Inferior parietal cortex (tissue), 1 donor: Measurements from ENCODE around the gene RPS15.
A peak's percentile ranks its signal among the peaks of the same experiment; 100 is the strongest.

Source experiments
- DNase-seq: peaks from one replicate; pipeline ENCODE4 v3.0.0-alpha.2; 2016; ENCODE audit errors: extremely low spot score

RPS15 gene

DNA sequence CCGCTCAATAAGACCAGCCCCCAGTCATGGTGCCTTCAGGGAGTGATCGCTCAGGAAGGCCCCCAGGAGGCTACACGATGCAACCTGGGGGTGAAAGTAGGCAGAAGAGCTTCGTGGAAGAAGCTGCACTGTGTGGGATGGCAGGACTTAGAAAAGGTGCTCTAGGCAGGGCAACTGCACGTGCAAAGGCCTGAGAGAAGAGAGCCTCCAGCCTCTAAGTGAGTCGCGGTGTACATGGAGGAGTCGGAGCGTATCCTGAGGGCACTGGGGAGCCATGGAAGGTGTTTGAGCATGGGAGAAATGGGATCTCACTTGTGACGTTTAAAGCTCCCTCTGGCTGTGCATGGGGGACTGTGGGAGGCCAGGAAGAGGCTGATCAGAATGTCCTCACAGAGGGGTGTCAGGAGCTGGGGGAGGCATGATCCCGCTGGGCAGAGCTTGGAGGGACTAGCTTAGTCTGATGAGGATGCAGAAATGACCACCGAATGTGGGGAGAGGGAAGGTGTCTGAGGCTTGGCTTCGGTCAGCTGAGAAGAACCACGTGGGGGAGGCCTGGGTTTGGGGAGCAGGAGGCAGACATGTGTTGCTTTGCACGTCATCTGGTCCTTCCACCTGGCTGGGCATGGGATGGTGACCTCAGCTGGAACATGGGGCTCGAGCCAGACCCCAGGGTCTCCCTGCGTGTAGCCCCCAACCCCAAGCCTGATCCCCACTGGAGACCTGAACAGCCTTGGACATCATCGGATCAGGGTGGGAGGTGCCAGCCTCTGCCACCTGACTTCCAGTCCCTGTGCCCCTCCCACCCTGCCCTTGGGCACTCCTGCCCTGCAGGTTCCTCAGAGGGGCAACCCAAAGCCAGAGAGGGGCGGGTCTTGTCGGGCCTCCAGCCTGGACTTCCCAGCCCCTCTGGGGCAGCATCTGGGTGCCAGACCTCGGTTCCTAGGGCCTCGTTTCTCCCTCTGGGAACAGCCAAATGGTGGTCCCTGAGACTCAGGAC, 12.8 kb downstream of the RPS15 start:
- no peak for DNase-seq

DNA sequence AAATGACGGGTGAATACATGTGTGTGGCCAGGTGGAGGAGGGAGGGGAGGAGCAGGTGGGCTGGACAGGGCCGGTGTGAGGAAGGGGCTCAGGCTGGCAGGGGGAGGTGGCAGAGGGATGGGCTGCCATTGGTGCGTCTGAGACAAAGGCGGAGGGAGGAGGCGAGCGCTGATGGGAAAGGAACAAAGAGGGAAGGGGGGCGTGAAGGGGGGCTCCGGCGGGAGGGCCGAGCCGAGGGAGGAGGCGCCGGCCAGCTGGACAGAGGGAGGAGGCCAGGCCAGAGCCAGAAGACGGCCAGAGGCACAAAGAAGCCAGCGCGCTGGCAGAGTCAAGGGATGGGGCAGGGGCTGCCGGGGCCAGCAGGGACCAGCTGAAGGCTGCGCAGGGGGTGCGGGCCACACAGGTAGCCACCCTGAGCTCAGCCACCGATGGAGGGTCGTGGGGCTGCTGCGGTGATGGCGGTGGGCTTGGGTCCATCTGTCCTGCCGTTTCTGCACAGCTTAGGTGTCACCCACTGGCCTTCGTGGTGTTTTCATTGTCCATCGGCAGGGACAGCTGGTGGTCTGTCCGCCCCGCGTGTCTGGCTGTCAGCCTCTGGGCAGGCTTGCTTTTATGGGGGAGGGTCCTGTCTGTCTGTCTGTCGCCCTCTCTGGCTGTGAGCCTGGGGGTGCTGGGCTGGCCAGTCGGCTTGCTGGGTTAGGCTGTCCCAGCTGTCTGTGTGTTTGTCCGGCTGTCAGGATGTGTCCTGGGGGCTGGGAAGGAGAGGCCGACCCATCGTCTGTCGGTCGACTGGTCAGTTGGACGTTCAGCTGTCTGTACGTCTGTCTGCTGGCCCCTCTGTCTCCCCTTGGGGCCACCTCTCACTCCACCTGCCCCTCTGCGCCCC, 14.0 kb downstream of the RPS15 start:
- DNase-seq: no peak

DNA sequence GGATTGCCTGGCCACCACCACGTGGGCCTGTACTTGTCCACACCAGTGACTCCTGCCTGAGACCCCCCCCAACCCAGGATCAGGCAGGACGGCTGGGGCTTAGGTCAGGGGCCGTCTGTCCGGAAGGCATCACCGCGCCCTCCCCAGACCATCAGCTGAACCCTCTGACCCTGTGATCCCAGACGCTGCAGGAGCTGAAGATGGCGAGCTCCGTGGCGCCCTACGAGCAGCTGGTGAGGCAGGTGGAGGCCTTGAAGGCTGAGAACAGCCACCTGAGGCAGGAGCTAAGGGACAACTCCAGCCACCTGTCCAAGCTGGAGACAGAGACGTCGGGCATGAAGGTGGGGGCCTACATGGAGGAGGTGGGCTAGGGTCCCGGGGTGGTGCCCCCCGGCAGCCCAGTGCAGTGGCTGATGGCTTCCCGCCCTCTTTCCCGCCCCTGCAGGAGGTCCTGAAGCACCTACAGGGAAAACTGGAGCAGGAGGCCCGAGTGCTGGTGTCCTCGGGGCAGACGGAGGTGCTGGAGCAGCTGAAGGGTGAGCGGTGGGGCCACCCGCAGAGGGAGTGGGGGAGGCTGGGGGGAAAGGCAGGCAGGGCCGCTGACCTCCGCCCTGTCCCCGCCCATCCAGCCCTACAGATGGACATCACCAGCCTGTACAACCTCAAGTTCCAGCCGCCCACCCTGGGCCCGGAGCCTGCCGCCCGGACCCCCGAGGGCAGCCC, 14.8 kb downstream of the RPS15 start:
- no peak for DNase-seq

DNA sequence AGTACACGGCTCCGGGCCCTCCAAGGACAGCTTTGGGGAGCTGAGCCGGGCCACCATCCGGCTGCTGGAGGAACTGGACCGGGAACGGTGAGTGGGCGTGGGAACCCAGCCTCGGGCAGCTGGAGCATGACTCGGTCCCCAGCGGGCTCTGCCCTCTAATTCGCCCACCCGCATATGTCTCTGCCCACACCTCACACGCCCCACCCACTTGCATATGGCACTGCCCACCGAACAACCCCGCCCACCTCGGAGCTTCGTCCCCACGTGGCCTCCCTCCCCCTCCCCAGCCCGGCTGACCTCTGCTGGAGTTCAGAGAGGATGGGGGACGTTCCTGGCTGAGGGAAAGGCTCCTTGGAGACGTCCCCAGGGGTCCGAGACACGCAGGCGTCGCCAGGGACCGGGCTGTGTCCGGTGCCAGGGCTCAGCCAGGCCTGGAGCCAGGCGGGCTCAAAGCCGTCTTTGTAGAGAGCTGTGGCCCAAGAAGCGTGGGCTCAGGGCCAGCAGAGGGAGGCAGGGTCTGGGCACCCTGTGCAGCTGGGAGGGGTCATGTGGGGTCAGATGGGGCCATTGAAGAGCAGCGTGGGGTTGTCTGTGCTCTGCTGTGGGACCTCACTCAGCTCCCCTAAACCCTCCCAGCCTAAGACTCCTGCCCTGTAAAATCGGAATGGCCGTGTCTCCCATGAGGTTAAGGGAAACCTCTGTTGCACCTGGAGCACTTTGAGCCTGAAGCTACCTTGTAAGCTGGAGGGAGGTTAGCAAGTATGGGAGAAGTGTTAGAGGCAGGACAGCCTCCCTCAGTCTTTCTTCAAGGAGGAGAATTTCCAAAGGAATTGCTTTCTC, 15.5 kb downstream of the RPS15 start:
- peak; percentile 85 for DNase-seq

DNA sequence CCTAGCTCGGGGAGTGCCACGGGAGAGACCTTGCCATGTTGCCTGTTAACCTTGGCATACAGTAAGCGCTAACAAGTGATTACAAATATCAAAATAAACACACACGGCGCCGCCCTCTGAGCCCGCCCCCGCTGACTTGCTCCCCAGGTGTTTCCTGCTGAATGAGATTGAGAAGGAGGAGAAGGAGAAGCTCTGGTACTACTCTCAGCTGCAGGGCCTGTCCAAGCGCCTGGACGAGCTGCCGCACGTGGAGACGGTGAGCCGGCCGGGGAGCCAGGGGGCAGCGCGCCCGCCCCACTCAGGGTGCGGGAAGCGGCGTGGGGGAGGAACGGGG, 16.8 kb downstream of the RPS15 start:
- DNase-seq: no peak

DNA sequence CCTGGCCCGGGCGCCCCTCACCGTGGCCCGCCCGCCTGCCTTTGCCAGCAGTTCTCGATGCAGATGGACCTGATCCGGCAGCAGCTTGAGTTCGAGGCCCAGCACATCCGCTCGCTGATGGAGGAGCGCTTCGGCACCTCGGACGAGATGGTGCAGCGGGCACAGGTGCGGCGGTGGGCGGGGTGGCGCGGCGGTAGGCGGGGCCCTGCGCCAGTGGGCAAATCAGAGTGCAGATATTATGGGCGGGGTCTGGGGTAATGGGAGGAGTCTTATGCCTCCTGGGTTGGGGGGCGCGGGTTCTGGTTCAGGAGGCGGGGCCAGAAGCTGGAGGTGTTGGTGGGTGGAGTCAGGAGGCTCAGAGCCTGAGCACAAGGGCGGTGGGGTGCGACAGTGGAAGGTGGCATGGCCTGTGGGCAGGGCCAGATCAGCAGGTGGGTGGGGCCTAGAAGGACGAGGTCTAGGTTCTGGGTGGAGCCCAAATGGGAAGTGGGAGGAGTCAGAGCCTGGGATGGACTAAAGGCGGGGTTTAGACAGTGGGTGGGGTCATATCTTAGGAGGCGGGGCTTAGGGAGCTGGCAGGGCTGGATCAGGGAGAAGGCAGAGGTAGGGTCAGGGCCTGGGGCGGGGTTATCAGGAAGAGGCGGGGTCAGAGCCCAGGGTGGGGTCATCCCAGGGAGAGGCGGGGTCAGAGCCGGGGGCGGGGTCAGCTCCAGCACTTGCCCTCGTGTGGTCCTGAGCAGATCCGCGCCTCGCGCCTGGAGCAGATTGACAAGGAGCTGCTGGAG, 17.3 kb downstream of the RPS15 start:
- DNase-seq: no peak

DNA sequence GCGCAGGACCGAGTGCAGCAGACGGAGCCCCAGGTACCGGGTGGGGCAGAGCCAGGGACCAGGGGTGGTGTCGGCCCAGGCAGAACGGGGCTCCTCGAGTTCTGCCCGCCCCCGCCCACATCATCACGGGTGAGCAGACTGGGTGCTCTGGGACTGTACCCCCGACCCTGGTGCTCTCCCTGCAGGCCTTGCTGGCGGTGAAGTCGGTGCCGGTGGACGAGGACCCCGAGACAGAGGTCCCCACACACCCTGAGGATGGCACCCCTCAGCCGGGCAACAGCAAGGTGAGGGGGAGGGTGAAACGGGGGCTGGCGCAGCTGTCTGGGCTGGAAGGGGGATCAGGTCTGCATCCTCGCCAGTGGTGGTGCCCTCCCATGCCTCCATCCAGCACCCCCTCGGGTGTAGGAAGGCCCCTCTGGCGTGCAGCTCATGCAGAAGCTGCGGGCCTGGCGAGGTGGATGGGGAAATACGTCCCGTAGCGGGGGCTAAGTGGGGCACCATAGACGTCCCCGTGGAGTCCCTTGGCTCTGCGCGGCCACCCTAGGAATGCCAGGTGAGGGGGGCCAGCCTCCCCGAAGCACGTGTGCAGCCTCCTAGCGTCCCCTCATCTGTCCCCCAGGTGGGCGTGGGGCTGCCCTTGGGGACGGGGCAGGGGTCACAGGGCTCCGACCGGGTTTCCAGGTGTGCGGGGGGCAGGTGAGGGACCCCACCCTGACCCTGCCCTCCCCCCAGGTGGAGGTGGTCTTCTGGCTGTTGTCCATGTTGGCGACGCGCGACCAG, 18.1 kb downstream of the RPS15 start:
- DNase-seq: no peak

DNA sequence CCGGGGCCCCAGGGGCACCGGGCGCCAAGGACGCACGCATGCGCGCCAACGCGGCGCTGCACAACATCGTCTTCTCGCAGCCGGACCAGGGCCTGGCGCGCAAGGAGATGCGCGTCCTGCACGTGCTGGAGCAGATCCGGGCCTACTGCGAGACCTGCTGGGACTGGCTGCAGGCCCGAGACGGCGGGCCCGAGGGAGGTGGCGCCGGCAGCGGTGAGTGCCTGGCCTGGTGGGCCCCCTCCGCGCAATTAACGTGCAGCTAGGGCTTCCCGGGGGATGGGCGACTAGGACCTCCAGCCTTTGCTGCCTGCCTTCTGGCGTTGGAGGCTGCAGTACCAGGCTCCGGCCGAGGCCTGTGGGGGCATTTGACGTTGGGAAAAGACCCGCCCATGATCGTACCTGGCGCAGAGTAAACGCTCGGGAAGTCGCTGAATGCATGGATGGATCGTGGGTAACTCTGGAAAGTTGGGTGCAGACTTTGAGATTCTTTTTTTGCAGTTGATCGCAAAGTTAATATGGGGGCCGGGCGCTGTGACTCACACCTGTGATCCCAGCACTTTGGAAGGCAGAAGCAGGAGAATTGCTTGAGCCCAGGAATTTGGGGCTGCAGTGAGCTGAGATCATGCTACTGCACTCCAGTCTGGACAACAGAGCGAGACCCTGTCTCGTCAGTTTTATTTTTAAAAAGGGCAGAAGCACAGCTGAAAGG, 19.0 kb downstream of the RPS15 start:
- DNase-seq: no peak

DNA sequence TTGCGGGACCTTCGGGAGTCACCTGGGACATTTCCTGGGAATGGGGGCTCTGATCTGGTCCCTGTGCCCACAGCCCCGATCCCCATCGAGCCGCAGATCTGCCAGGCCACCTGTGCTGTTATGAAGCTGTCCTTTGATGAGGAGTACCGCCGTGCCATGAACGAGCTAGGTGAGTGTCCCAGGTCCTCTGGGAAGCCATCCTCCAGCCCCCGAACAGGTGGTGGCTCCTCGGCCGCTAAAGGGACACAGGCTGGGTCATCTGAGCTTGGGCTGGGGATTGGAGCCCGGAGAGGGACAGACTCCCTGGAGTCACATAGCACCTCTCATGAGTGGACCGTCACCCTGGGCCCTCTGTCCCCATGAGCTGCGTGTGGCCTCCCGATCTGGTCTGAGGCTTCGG, 19.7 kb downstream of the RPS15 start:
- no peak for DNase-seq

DNA sequence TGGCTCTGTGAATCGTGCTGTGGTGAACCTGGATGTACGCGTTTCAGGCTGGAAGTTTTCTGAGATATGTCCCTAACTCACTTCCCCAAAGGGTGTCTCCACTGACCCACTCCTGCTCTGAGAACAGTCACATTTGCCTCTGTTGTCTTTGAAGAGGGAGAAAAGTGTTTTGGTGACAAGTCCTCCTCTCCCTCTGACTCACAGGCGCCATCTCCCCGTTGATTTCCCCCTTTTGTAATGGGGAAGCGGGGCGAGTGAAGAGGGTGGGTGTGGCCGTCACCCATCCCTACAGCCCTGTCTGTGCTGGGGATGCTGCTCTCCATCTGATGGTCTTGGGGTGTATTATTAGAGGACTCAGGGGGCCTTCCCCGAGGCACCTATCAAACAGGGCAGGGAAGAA, 21.3 kb downstream of the RPS15 start:
- no peak for DNase-seq

DNA sequence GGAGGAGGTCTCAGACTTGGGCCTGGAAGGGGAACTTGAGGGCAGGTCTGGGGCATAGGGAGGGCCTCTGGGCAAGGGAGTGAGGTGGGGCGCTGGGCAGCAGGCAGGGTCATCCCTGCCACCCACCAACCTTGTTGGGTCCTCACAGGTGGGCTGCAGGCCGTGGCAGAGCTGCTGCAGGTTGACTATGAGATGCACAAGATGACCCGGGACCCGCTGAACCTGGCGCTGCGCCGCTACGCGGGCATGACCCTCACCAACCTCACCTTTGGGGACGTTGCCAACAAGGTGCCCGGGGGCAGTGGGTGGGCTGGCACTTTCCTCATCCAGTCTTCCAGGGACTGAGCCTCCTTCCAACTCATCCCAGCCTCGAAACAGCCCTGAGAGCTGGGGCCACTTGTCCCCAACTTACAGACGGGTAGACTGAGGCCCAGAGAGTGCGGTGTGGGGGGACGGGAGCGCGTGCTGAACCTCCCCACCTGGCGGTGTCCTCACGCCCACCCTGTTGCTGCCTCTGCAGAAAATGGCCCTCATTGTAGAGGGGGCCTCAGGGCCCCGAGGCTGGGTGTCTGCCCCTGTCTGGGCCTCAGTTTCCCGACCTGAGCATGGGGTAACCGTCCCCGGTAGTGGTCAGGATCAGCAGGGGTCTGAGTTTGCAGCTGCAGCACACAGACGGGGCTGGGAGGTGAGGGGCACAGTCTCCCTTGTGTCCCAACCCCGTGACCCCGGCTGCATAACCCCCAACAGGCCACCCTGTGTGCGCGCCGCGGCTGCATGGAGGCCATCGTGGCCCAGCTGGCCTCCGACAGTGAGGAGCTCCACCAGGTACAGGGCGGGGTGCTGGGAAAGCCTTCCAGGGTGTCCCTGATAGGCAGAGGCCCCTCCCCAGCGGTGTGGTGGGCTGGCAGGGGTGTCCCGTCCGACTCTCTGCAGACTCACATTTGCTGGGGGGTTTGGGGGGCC, 22.1 kb downstream of the RPS15 start:
- no peak for DNase-seq

DNA sequence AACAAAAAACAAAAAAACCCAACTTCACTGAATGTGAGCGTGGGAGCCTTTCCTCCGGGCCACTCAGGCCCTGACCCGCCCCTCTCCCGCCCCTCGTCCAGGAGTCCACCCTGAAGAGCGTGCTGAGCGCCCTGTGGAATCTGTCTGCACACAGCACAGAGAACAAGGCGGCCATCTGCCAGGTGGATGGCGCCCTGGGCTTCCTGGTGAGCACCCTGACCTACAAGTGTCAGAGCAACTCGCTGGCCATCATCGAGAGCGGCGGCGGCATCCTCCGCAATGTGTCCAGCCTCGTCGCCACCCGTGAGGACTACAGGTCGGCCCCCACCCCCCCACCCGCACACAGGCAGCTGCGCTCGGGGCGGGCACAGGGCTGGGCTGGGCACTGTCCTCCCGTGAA, 23.7 kb downstream of the RPS15 start:
- no peak for DNase-seq

DNA sequence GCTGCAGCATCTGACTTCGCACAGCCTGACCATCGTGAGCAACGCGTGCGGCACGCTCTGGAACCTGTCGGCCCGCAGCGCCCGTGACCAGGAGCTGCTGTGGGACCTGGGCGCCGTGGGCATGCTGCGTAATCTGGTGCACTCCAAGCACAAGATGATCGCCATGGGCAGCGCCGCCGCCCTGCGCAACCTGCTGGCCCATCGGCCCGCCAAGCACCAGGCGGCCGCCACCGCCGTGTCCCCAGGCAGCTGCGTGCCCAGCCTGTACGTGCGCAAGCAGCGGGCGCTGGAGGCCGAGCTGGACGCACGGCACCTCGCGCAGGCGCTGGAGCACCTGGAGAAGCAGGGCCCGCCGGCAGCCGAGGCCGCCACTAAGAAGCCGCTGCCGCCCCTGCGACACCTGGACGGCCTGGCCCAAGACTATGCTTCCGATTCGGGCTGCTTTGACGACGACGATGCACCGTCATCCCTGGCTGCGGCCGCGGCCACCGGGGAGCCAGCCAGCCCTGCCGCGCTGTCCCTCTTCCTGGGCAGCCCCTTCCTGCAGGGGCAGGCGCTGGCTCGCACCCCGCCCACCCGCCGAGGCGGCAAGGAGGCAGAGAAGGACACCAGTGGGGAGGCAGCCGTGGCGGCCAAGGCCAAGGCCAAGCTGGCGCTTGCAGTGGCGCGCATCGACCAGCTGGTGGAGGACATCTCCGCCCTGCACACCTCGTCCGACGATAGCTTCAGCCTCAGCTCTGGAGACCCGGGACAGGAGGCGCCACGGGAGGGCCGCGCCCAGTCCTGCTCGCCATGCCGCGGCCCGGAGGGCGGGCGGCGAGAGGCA, 27.2 kb downstream of the RPS15 start:
- DNase-seq: no peak

DNA sequence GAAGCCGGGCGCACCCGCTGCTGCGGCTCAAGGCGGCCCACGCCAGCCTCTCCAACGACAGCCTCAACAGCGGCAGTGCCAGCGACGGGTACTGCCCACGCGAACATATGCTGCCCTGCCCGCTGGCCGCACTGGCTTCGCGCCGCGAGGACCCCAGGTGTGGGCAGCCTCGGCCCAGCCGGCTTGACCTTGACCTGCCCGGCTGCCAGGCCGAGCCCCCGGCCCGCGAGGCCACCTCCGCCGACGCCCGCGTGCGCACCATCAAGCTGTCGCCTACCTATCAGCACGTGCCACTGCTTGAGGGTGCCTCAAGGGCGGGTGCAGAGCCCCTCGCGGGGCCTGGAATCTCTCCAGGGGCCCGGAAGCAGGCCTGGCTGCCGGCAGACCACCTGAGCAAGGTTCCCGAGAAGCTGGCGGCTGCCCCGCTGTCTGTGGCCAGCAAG, 27.8 kb downstream of the RPS15 start:
- no peak for DNase-seq

DNA sequence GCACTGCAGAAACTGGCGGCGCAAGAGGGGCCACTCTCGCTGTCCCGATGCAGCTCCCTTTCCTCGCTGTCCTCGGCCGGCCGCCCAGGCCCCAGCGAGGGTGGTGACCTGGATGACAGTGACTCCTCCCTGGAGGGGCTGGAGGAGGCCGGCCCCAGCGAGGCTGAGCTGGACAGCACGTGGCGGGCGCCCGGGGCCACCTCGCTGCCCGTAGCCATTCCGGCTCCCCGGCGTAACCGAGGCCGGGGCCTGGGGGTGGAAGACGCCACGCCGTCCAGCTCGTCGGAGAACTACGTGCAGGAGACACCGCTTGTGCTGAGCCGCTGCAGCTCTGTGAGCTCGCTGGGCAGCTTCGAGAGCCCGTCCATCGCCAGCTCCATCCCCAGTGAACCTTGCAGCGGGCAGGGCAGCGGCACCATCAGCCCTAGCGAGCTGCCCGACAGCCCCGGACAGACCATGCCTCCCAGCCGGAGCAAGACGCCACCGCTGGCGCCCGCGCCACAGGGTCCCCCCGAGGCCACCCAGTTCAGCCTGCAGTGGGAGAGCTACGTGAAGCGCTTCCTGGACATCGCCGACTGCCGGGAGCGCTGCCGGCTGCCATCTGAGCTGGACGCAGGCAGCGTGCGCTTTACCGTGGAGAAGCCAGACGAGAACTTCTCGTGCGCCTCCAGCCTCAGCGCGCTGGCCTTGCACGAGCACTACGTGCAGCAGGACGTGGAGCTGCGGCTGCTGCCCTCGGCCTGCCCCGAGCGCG, 28.4 kb downstream of the RPS15 start:
- DNase-seq: no peak

DNA sequence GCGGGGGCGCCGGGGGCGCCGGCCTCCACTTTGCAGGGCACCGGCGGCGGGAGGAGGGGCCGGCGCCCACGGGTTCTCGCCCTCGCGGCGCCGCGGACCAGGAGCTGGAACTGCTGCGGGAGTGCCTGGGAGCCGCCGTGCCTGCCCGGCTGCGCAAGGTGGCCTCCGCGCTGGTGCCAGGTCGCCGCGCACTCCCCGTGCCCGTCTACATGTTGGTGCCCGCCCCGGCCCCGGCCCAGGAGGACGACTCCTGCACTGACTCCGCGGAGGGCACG, 29.0 kb downstream of the RPS15 start:
- DNase-seq: no peak
